Right ventricle myocardium superior (tissue), 1 donor: ENCODE results near the gene USP21. TPM values are rescaled to one million over a fixed set of nuclear protein-coding genes. Genes with fewer than 3 reads are reported as not detected.
A peak's percentile ranks its signal among the peaks of the same experiment; 100 is the strongest.

ENCODE experiments used
- ATAC-seq: fragments of 200-7000 bp; cut with Tn5 transposase; one replicate; pipeline ENCODE4 v1.9.1; 2020; ENCODE audit warnings: mild to moderate bottlenecking; ENCODE audit not compliant: poor library complexity
- DNase-seq: peaks from one replicate; pipeline ENCODE4 v3.0.0-alpha.2; 2020
- intact Hi-C: fragments of 100-400 bp; cut with DNase I; formaldehyde crosslinking; loops from one replicate; pipeline ENCODE4 v1.11.2; 2022
- total RNA-seq: library from RNA; stranded (reverse); fragmentation: NEBNext Ultra II Directional; extraction: Animal tissue kit (Norgen Biotek cat#: 25700); gene quantifications from one replicate; pipeline ENCODE4 v1.2.1, GENCODE V29; 2021
- donor health status: DM: no; HTN: yes; CAD: no; lungs with severe emphysema.

USP21 gene
- total RNA-seq, 1 donor from 2014 or later, result 19.0 TPM

- ATAC-seq, result peak; percentile 96
- intact Hi-C loops, result no loop called here
- peak; percentile 97 for DNase-seq
These were observed 6.7 kb downstream of the USP21 start, which contains the start of gene PPOX for GRCh38 chr1:161165742-161166668. Gene PPOX, plus strand, starts transcription at chr1:161166426. Its CDS starts 422 bp downstream, at chr1:161166848.

- peak; percentile 0 for ATAC-seq
- intact Hi-C loops, result no loop called here
These were observed 7.6 kb downstream of the USP21 start for GRCh38 chr1:161166669-161167548.

GRCh38 chr1:161168906-161169305 is 9.6 kb downstream of the USP21 start:
- DNase-seq (no peak), ATAC-seq (no peak)
- intact Hi-C loops, result no loop called here

More at GRCh38 chr1:161166669-161167548, 7.6 kb downstream of the USP21 start:
- no peak for DNase-seq

- DNase-seq, result no peak
- intact Hi-C loops, result no loop called here
- ATAC-seq, result no peak
These were observed 11.9 kb downstream of the USP21 start for GRCh38 chr1:161171191-161171590.

- intact Hi-C loops, result no loop called here
- DNase-seq (no peak), ATAC-seq (no peak)
These were observed 12.4 kb downstream of the USP21 start for GRCh38 chr1:161171696-161172095.

- ATAC-seq, result no peak
- no peak for DNase-seq
- intact Hi-C loops, result no loop called here
These were observed 13.0 kb downstream of the USP21 start for GRCh38 chr1:161172349-161172748.

GRCh38 chr1:161172776-161173376 is 13.6 kb downstream of the USP21 start:
- no peak for ATAC-seq
- no peak for DNase-seq

GRCh38 chr1:161173711-161174110 is 14.4 kb downstream of the USP21 start:
- ATAC-seq (no peak), DNase-seq (no peak)
- intact Hi-C loops, result no loop called here

More at GRCh38 chr1:161172776-161173376, 13.6 kb downstream of the USP21 start:
- intact Hi-C loops, result no loop called here

- intact Hi-C loops, result no loop called here
These were observed 15.6 kb downstream of the USP21 start for GRCh38 chr1:161174911-161175310.

GRCh38 chr1:161175771-161176453 is 16.6 kb downstream of the USP21 start:
- intact Hi-C loops, result no loop called here
- DNase-seq (no peak), ATAC-seq (no peak)

More at GRCh38 chr1:161174911-161175310, 15.6 kb downstream of the USP21 start:
- no peak for ATAC-seq
- DNase-seq, result no peak

GRCh38 chr1:161176468-161177111 is 17.3 kb downstream of the USP21 start:
- no peak for DNase-seq
- ATAC-seq, result peak; percentile 1
- intact Hi-C loops, result no loop called here

- ATAC-seq (peak; percentile 97), DNase-seq (peak; percentile 95)
- intact Hi-C loops, result no loop called here
These were observed 18.0 kb downstream of the USP21 start, which contains the start of gene B4GALT3 for GRCh38 chr1:161177112-161177935. Gene B4GALT3, minus strand, starts transcription at chr1:161177507. Its CDS starts 1,447 bp downstream, at chr1:161176060.

GRCh38 chr1:161177936-161178244 is 18.6 kb downstream of the USP21 start:
- ATAC-seq, result no peak
- intact Hi-C loops, result no loop called here
- no peak for DNase-seq

GRCh38 chr1:161179698-161180097 is 20.4 kb downstream of the USP21 start:
- no peak for DNase-seq
- no peak for ATAC-seq
- intact Hi-C loops, result no loop called here

- no peak for ATAC-seq
- DNase-seq, result no peak
- intact Hi-C loops, result no loop called here
These were observed 21.3 kb downstream of the USP21 start for GRCh38 chr1:161180639-161181038.

GRCh38 chr1:161182214-161182613 is 22.9 kb downstream of the USP21 start:
- DNase-seq, result no peak
- ATAC-seq, result no peak
- intact Hi-C loops, result no loop called here

- peak; percentile 83 for ATAC-seq
- peak; percentile 79 for DNase-seq
- intact Hi-C loops, result no loop called here
These were observed 26.0 kb downstream of the USP21 start for GRCh38 chr1:161185282-161185682.
